Activated CD4-positive, alpha-beta T cell treated with anti-CD3 and anti-CD28 coated beads, Interleukin-2, amount 50 U/mL, for 24 hours (primary cell): ENCODE data around the gene ANKRD40.
"Not testable (repeated sequence)": the region's sequence is repeated elsewhere in the genome, so short reads cannot be mapped to it uniquely, and the experiment has no call there.

ENCODE experiments used
- DNase-seq, 2 donors: peaks; one replicate each; pipeline ENCODE4 v3.0.0-alpha.2; 2020; ENCODE audit warnings: low read depth in 1 of 2, low spot score in 1 of 2

Gene ANKRD40

GRCh38 chr17:50712641-50713040 lies 4.9 kb upstream of the ANKRD40 start:
- no peak for DNase-seq

- no peak for DNase-seq
Measured at GRCh38 chr17:50710650-50711049, 2.9 kb upstream of the ANKRD40 start.

- DNase-seq, result no peak
Measured at GRCh38 chr17:50710025-50710424, 2.3 kb upstream of the ANKRD40 start.

- DNase-seq, result not testable (repeated sequence)
Measured at GRCh38 chr17:50709053-50709452, 1.3 kb upstream of the ANKRD40 start.

DNA sequence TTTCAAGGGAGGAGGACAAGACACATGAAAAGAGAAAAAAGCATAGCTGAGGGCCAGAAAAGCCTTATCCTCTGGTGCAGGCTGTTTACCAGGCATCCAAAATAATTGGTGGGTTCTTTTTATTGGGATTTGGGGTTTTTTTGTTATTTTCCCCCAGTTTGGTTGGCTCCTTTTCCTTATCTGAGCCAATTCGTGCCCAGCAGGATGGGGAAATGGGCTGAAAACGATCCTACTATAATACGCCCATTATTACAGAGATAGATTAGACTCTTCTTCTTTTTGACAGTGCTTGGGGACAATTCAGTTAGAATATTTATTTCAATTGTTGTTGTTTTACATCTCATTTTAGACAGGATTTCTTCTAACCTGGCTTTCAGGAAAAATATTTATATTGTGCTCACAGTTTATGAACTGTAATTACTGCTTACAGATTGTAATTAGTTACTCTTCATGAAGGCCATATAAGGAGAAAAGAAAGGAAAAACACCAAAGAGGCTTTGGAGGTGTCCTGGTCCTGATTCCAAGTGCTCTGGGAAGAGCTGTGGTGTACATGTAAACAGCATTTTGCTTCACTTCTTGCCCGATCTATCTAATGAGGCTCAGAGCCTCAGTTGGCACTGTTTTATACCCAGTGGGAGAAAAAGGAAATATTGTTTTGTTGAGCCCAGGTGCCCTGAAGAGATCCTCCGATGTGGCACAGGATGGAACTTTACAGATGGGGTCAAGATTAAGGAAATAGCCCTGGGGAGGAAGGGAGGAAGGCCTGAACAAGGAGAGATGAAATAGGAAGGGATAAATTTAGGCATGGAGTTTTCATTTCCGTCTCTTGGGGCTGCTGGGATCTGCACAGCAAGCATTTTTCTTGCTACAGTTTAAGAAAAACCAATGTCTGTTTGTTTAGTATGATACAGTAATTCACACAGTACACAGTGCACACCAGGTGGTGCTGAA lies 611 bp upstream of the ANKRD40 start:
- DNase-seq, result no peak

DNA sequence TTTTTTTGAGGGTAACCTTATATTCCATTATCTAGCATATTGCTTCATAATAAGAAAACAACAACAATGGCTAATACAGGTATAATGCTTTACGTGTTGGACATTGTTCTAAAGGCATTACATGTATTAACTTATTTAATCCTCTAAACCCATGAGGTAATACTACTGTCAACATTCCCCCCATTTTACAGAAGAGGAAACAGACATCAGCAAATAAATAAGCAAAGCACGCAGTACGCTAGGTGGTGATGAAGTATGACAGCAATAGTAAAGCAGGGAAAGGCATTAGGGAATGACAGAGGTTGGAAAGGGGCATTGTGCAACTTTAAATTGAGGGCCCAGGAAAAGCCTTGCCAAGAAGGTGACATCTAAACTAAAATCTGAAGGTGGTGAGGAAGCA lies 4.6 kb downstream of the ANKRD40 start:
- no peak for DNase-seq

GRCh38 chr17:50699410-50699809 lies 8.3 kb downstream of the ANKRD40 start:
- DNase-seq, result no peak

GRCh38 chr17:50697663-50698272 lies 9.9 kb downstream of the ANKRD40 start:
- no peak for DNase-seq

DNA sequence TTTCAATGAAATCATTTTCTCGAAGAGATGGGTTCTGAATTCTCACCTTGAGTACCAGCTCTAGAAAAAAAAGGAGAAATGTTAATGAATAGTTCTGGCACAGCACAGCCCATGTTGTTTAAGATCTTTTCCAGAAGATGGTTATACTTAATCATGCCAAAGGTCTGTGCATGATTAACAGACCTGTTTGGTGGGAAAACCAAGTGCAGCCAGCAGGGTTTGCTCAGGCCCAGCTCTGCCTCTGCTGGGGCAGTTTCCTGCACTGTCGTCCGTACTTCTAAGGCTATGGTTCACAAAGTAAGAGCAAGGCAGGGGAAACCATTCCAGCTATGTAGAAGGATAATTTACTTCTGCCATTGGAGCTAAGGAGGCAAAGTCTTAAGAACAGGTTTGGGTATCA lies 10.7 kb downstream of the ANKRD40 start:
- DNase-seq, result no peak

GRCh38 chr17:50696365-50696879 lies 11.3 kb downstream of the ANKRD40 start:
- DNase-seq, result no peak

- DNase-seq, result no peak
Measured at GRCh38 chr17:50693036-50693682, 14.6 kb downstream of the ANKRD40 start.

DNA sequence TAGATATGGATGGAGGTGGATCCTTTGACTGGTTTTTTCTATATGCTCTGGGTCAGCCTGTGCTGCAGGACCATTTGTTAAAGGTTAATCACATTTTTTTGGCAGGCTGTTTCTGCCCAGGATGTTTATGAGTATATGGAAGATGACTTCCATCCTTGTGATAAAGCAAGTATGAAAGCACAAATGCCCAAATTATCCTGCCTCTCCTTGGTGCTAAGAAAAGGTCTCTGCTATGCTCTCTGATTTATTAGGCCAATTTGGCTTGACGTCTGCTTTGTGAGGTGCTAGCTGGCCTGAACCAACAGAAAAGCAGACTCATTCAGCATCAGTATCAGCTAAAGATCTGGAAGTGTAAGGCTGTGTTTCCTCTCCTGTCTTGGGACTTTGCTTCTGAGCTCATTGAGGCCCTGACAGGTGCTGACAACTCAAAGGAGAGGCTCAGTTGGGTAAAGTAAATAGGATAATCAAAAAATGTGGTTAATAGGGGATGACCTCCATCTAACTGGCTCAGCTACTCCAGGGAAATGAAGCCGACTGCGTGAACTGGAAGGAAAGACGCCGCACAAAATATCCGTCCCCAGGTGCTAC lies 15.2 kb downstream of the ANKRD40 start:
- no peak for DNase-seq

DNA sequence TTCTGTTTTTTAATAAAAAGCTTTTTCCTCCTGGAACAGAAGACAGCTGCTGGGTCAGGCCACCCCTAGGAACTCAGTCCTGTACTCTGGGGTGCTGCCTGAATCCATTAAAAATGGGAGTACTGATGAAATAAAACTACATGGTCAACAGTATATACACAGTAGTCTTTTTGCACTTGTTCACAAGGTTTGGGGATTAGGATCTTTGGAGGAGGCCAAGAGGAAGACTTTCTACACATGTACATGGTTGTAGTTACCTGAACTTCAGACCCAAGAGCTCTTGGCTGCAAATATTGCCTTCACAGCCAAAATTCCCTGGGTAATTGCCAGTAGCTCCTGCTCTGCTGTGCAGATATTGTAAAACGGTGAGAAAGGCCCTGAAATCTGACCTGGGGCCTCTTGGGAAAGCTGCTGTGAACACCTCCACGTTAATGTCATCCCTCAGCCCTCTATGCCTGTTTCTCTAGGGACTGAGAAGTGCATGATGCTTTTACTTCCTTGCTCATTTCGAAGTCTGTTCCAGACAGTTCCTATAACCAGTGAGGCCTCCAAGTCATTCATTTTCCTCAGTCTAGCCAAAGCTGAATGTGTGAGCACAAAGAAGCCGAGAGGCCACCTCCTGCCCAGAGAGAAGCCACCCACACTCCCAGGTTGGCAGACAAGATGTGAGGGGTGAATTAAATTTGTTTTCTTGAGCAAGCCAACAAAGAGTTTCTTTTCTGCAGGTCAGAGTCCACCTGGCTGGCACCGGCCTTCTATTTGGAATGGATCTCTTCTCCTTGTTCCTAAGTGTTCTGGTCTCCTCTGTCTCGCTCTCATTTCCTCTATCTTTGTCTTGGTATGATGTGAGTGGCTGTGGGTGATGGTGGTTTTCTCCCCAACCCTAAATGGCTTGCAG lies 15.9 kb downstream of the ANKRD40 start:
- DNase-seq, result no peak

DNA sequence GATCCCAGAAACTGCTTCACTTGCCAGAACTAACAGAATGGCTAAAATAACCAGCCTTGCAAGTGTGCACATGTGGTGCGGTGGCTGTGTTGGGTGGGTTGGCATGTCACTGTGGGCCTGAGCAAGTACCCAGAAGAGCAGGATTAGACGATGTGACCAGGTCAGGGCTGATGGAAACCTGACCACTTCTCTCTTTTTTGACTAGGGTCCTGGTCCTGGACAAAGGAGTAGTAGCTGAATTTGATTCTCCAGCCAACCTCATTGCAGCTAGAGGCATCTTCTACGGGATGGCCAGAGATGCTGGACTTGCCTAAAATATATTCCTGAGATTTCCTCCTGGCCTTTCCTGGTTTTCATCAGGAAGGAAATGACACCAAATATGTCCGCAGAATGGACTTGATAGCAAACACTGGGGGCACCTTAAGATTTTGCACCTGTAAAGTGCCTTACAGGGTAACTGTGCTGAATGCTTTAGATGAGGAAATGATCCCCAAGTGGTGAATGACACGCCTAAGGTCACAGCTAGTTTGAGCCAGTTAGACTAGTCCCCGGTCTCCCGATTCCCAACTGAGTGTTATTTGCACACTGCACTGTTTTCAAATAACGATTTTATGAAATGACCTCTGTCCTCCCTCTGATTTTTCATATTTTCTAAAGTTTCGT lies 16.7 kb downstream of the ANKRD40 start:
- no peak for DNase-seq

GRCh38 chr17:50689956-50690886 lies 17.5 kb downstream of the ANKRD40 start:
- no peak for DNase-seq

DNA sequence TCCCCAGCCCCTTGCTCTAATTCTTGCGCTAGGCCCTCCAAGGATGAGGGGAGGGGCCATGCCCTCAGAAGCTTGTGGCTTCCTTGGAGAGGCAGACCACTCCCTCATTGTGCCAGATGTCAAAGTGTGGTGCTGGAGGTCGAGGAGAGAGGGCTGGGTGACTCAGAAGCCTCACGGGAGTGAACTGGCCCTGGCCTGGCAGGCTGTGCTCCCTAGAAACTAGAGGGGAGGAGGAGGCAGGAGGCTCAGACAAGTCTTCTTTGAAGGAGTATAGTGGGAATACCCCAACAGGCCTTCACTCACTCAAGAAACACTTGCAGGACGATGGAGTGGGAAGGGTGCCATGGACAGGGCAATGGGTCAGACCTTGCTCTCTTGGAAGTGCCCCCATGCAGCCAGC lies 18.5 kb downstream of the ANKRD40 start:
- no peak for DNase-seq

GRCh38 chr17:50688245-50688644 lies 19.5 kb downstream of the ANKRD40 start:
- DNase-seq, result no peak

DNA sequence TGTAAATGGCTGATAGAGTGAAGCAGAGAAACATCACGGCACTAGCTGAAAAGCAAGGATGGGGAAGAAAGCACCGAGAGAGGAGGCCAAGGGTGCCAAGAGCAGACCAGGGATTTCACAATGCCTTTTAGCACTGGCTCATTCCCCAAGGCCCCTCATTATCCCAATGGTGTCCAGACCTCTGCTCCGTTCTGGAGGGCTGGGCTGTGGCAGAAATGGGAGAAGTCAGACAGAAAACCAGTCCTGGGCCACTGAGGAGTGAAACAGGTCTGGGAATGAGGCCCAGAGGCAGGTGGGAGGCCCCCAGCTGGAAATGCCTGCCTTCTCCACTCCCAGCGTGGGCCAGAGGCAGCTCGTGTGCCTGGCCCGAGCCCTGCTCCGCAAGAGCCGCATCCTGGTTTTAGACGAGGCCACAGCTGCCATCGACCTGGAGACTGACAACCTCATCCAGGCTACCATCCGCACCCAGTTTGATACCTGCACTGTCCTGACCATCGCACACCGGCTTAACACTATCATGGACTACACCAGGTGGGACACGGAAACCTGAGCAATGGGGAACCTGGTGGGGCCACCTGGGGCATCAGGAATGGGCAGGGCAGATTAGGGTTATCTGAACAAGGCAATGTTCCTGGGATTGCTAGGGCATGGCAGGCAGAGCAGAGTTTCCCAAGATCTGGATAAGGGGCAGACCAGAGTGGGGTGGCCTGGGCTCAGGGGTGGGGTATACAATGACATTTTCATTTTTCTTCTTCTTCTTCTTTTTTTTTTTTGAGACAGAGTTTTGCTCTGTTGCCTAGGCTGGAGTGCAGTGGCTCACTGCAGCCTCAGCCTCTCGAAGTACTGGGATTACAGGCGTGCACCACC lies 20.3 kb downstream of the ANKRD40 start:
- no peak for DNase-seq
